Activated CD8-positive, alpha-beta memory T cell treated with anti-CD3 and anti-CD28 coated beads, Interleukin-2, amount 10 ng/mL, durations not matched to agents 7 days and 5 days (primary cell): Measurements from ENCODE around the gene CPNE1. TPM values are rescaled to one million over a fixed set of nuclear protein-coding genes. Genes with fewer than 3 reads are reported as not detected.

Experiments
- total RNA-seq, 2 experiments: library from RNA; stranded (reverse); gene quantifications; one replicate each; pipeline ENCODE4 v1.2.3, GENCODE V29; 2021

CPNE1 gene
- total RNA-seq, 2 experiments from 2014 or later = 277 to 286 TPM

Other genes with a start within 250 kb of the CPNE1 start
- under 1 TPM in 1 of 2 experiments, not detected in 1; 0.12 TPM for gene GDF5, start 226.7 kb downstream of the CPNE1 start, total RNA-seq
- 10 to 100 TPM; 68.6 to 86.9 TPM for gene CEP250, start 209.3 kb downstream of the CPNE1 start, total RNA-seq
- gene C20orf173, start 135.2 kb downstream of the CPNE1 start, total RNA-seq = not detected
- 100 to 1,000 TPM; 115 to 128 TPM for gene ERGIC3, start 122.8 kb downstream of the CPNE1 start, total RNA-seq
- gene SPAG4, start 49.1 kb downstream of the CPNE1 start, total RNA-seq = 1 to 10 TPM; 4.3 to 5.2 TPM
- 100 to 1,000 TPM; 101 to 137 TPM for gene RBM12, start within 50 bp of the CPNE1 start, total RNA-seq
- 10 to 100 TPM; 34.6 to 35.1 TPM for gene NFS1, start 34.5 kb upstream of the CPNE1 start, total RNA-seq
- gene ROMO1, start 34.5 kb upstream of the CPNE1 start, total RNA-seq = 100 to 1,000 TPM; 115 to 122 TPM
- gene RBM39, start 77.4 kb upstream of the CPNE1 start, total RNA-seq = 100 to 1,000 TPM; 357 to 360 TPM
- 10 to 100 TPM; 50.8 to 52.4 TPM for gene PHF20, start 107.1 kb upstream of the CPNE1 start, total RNA-seq